AG10803 (cell line): Measurements from ENCODE around the gene S100A12.
"Not testable (repeated sequence)": the region's sequence is repeated elsewhere in the genome, so short reads cannot be mapped to it uniquely, and the experiment has no call there.

Experiments
- DNase-seq: peaks from one replicate; pipeline ENCODE4 v3.0.0; 2010; ENCODE audit warnings: low read depth
- H3K4me3 ChIP-seq: 2 replicates; pipeline ENCODE4 v1.5.1; 2011; ENCODE audit warnings: mild to moderate bottlenecking, low read length, control low read depth
- CTCF ChIP-seq: conservative IDR thresholded peaks from 2 replicates; pipeline ENCODE4 v1.5.1; 2011; ENCODE audit warnings: mild to moderate bottlenecking, low read length, control low read depth, inconsistent platforms

Gene S100A12

GRCh38 chr1:153375511-153375910, at the start of gene S100A12:
Gene S100A12, minus strand, starts transcription at chr1:153375621. Its CDS starts 1,029 bp downstream, at chr1:153374592.
- DNase-seq, result peak; percentile 91

GRCh38 chr1:153422450-153423068, 47.1 kb upstream of the S100A12 start:
- H3K4me3 ChIP-seq, result no peak overlapping the region
- DNase-seq, result peak; percentile 34
- no peak for TF ChIP-seq CTCF

More at GRCh38 chr1:153375511-153375910, at the start of gene S100A12:
- TF ChIP-seq CTCF, result no peak
- no peak within 1 kb of the TSS for H3K4me3 ChIP-seq

- no peak overlapping the region for H3K4me3 ChIP-seq
- no peak for TF ChIP-seq CTCF
- no peak for DNase-seq
Observed at GRCh38 chr1:153420306-153420705, 44.9 kb upstream of the S100A12 start.

- H3K4me3 ChIP-seq, DNase-seq: not testable (repeated sequence)
Observed at GRCh38 chr1:153419436-153419793, 44.0 kb upstream of the S100A12 start.

- H3K4me3 ChIP-seq, DNase-seq: not testable (repeated sequence)
Observed at GRCh38 chr1:153418758-153419435, 43.5 kb upstream of the S100A12 start.

- no peak for TF ChIP-seq CTCF
- no peak overlapping the region for H3K4me3 ChIP-seq
- no peak for DNase-seq
Observed at GRCh38 chr1:153417136-153417888, 41.9 kb upstream of the S100A12 start.

GRCh38 chr1:153415850-153416570, 40.6 kb upstream of the S100A12 start, which contains the start of gene S100A7A:
Gene S100A7A, plus strand, starts transcription at chr1:153416520. Its CDS starts 1,563 bp downstream, at chr1:153418083.
- TF ChIP-seq CTCF, result no peak
- DNase-seq, result no peak
- H3K4me3 ChIP-seq, result no peak within 1 kb of the TSS

- DNase-seq, H3K4me3 ChIP-seq: not testable (repeated sequence)
Observed at GRCh38 chr1:153413961-153414360, 38.5 kb upstream of the S100A12 start.

GRCh38 chr1:153407274-153407673, 31.9 kb upstream of the S100A12 start:
- not testable (repeated sequence) for DNase-seq, H3K4me3 ChIP-seq

- H3K4me3 ChIP-seq, DNase-seq: not testable (repeated sequence)
Observed at GRCh38 chr1:153405825-153406599, 30.6 kb upstream of the S100A12 start.
